HepG2 (cell line): Measurements from ENCODE around the gene EPO. TPM values are rescaled to one million over a fixed set of nuclear protein-coding genes. Genes with fewer than 3 reads are reported as not detected.

Source experiments
- ARNTL ChIP-seq: sonication (generic); formaldehyde crosslinking; IDR thresholded peaks from 2 replicates; pipeline ENCODE4 v1.4.0; 2020; ENCODE audit warnings: mild to moderate bottlenecking, missing genetic modification reagents
- GABPB1 ChIP-seq: IDR thresholded peaks from 2 replicates; pipeline ENCODE4 v1.6.1; 2016; ENCODE audit warnings: mild to moderate bottlenecking, missing genetic modification reagents, moderate library complexity, missing compliant biosample characterization
- GATAD1 ChIP-seq: IDR thresholded peaks from 2 replicates; pipeline ENCODE4 v1.6.1; 2016; ENCODE audit warnings: missing genetic modification reagents, missing compliant biosample characterization
- GATAD2A ChIP-seq: IDR thresholded peaks from 2 replicates; pipeline ENCODE4 v1.6.1; 2016
- GMEB1 ChIP-seq: sonication (generic); formaldehyde crosslinking; IDR thresholded peaks from 2 replicates; pipeline ENCODE4 v1.5.1; 2020; ENCODE audit warnings: missing genetic modification reagents, mild to moderate bottlenecking, borderline replicate concordance
- HDAC1 ChIP-seq: sonication (generic); formaldehyde crosslinking; IDR thresholded peaks from 2 replicates; pipeline ENCODE4 v1.5.1; 2020; ENCODE audit warnings: mild to moderate bottlenecking, missing genetic modification reagents
- IRF1 ChIP-seq: sonication (generic); formaldehyde crosslinking; IDR thresholded peaks from 2 replicates; pipeline ENCODE4 v1.4.0; 2020; ENCODE audit warnings: low read depth, mild to moderate bottlenecking, missing genetic modification reagents
- KLF9 ChIP-seq: IDR thresholded peaks from 2 replicates; pipeline ENCODE4 v1.6.1; 2016; ENCODE audit warnings: low read depth
- POGK ChIP-seq: sonication (generic); formaldehyde crosslinking; conservative IDR thresholded peaks from 2 replicates; pipeline ENCODE4 v1.8.0; 2022; ENCODE audit warnings: mild to moderate bottlenecking, moderate library complexity, missing genetic modification reagents
- RBM39 ChIP-seq: fragments of 200-400 bp; formaldehyde crosslinking; IDR thresholded peaks from one replicate; pipeline ENCODE4 v1.6.1; 2018; ENCODE audit warnings: antibody characterized with exemption, mild to moderate bottlenecking, low read depth, low read length; ENCODE audit not compliant: poor library complexity, severe bottlenecking
- SRSF1 ChIP-seq: fragments of 200-400 bp; formaldehyde crosslinking; optimal IDR thresholded peaks from 2 replicates; pipeline ENCODE3; 2017; ENCODE audit warnings: mild to moderate bottlenecking, low read depth, low read length, moderate library complexity
- TBX2 ChIP-seq: sonication (generic); formaldehyde crosslinking; IDR thresholded peaks from 2 replicates; pipeline ENCODE4 v1.5.0; 2020; ENCODE audit warnings: missing genetic modification reagents, mild to moderate bottlenecking, borderline replicate concordance
- TBX3 ChIP-seq: fragments of 450-650 bp; IDR thresholded peaks from 2 replicates; pipeline ENCODE4 v1.6.1; 2017; ENCODE audit warnings: antibody characterized with exemption, mild to moderate bottlenecking, inconsistent platforms, borderline replicate concordance
- THAP11 ChIP-seq: IDR thresholded peaks from 2 replicates; pipeline ENCODE4 v1.6.1; 2016; ENCODE audit warnings: missing biosample characterization, missing genetic modification reagents
- THAP8 ChIP-seq: sonication (generic); formaldehyde crosslinking; IDR thresholded peaks from 2 replicates; pipeline ENCODE4 v1.5.1; 2020; ENCODE audit warnings: missing genetic modification reagents, mild to moderate bottlenecking, borderline replicate concordance
- ZNF263 ChIP-seq: sonication (generic); formaldehyde crosslinking; IDR thresholded peaks from 2 replicates; pipeline ENCODE4 v1.4.0; 2020; ENCODE audit warnings: missing genetic modification reagents
- ZNF30 ChIP-seq: sonication (generic); formaldehyde crosslinking; IDR thresholded peaks from 2 replicates; pipeline ENCODE4 v1.5.0; 2020; ENCODE audit warnings: mild to moderate bottlenecking, missing genetic modification reagents
- ZNF331 ChIP-seq: sonication (generic); formaldehyde crosslinking; IDR thresholded peaks from 2 replicates; pipeline ENCODE4 v1.4.0; 2020; ENCODE audit warnings: missing genetic modification reagents
- ZSCAN31 ChIP-seq: sonication (generic); formaldehyde crosslinking; IDR thresholded peaks from 2 replicates; pipeline ENCODE4 v1.5.0; 2020; ENCODE audit warnings: low read depth, mild to moderate bottlenecking, missing genetic modification reagents
- polyA plus RNA-seq, 8 experiments: library from polyadenylated mRNA; depleted of rRNA in 3 of 8; stranded (reverse) in 7 of 8; unstranded in 1 of 8; fragments of >200 nt; fragmentation: Illumina TruSeq in 4 of 8; extraction: Trizol in 4 of 8; gene quantifications; 2 replicates each; pipeline versions ENCODE4 v1.2.1 to v1.2.3, GENCODE V29; 2011 to 2016; ENCODE audit warnings: low read depth in 4 of 8, missing spikeins in 1 of 8, mixed read lengths in 1 of 8; ENCODE audit not compliant: insufficient read depth in 1 of 8
- total RNA-seq, 5 experiments: library from RNA; depleted of rRNA; stranded (reverse); fragments of >200 nt; fragmentation: Illumina TruSeq; extraction: Trizol; gene quantifications; 2 replicates each; pipeline ENCODE4 v1.2.3, GENCODE V29; 2016; ENCODE audit warnings: low read depth in 1 of 5
- TF ChIP-seq, protein P1 (sequence below): sonication (generic); formaldehyde crosslinking; IDR thresholded peaks from 2 replicates; pipeline ENCODE4 v1.4.0; 2020; ENCODE audit warnings: missing genetic modification reagents
- TF ChIP-seq, protein P2 (sequence below): sonication (generic); formaldehyde crosslinking; IDR thresholded peaks from 2 replicates; pipeline ENCODE4 v1.5.0; 2020; ENCODE audit warnings: missing genetic modification reagents

EPO gene
- total and polyA plus RNA-seq, 2 of the 13 experiments (the other 11 are each of a cell fraction or from before 2014, with no cell fraction given) = 10.3 to 25.7 TPM

DNA sequence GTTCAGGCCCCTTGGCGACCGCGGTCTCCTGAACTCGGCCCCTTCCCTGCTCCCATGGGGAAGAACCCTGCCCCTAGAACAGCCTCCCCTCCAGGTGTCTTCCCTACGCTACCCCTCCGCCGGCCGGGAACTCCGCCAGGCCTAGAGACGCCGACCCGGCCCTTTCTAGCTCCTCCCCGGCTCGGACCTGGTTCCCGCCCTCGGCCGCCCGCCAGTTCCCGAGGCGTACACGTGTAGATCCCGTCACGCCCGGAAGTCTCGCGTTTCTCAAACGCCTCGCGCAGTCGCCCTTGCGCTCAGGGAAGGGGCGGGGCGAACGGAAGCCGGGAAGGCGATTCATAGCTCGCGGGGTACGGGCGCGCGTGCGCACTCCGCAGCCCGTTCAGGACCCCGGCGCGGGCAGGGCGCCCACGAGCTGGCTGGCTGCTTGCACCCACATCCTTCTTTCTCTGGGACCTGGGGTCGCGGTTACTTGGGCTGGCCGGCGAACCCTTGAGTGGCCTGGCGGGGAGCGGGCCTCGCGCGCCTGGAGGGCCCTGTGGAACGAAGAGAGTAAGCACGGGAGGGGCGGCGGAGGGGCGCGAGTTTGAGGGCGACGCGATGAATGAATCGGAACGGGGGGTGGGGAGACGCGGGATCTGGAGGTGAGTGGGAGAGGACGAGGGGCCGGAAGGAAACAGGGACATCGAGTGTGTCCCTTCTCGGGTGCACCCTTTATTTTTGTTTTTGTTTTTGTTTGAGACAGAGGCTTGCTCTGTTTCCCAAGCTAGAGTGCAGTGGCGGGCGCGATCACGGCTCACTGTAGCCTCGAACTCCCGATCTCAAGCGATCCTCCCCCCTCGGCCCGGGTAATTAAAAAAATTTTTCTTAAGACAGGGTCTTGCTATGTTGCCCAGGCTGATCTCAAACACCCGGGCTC lies 14.3 kb upstream of the EPO start, which contains the start of gene POP7 (continued):
- TF ChIP-seq POGK (CRISPR knock-in tag) (peak; percentile 51), ZSCAN31 (CRISPR knock-in tag) (peak; percentile 23; the same call in 1 of the 2 replicates), SRSF1 (peak; percentile 29), ZNF263 (CRISPR knock-in tag) (0 out of 2 replicates have a peak, but pooled peaks have one; percentile 0), GABPB1 (CRISPR knock-in tag) (peak; percentile 93), THAP8 (CRISPR knock-in tag) (no peak), ARNTL (CRISPR knock-in tag) (peak; percentile 94), ZNF331 (CRISPR knock-in tag) (peak; percentile 49), TBX3 (0 out of 2 replicates have a peak, but pooled peaks have one; percentile 45), RBM39 (peak; percentile 62), GMEB1 (CRISPR knock-in tag) (peak; percentile 87), TBX2 (CRISPR knock-in tag) (peak; percentile 87), IRF1 (CRISPR knock-in tag) (no peak), HDAC1 (CRISPR knock-in tag) (peak; percentile 92), ZNF30 (CRISPR knock-in tag) (no peak), THAP11 (CRISPR knock-in tag) (peak; percentile 93), GATAD1 (CRISPR knock-in tag) (peak; percentile 91), KLF9 (no peak), GATAD2A (peak; percentile 11; the same call in 1 of the 2 replicates)
- TF ChIP-seq, protein P1, sequence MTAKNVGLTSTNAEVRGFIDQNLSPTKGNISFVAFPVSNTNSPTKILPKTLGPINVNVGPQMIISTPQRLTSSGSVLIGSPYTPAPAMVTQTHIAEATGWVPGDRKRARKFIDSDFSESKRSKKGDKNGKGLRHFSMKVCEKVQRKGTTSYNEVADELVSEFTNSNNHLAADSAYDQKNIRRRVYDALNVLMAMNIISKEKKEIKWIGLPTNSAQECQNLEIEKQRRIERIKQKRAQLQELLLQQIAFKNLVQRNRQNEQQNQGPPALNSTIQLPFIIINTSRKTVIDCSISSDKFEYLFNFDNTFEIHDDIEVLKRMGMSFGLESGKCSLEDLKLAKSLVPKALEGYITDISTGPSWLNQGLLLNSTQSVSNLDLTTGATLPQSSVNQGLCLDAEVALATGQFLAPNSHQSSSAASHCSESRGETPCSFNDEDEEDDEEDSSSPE (CRISPR knock-in tag) = peak; percentile 97
- TF ChIP-seq, protein P2, sequence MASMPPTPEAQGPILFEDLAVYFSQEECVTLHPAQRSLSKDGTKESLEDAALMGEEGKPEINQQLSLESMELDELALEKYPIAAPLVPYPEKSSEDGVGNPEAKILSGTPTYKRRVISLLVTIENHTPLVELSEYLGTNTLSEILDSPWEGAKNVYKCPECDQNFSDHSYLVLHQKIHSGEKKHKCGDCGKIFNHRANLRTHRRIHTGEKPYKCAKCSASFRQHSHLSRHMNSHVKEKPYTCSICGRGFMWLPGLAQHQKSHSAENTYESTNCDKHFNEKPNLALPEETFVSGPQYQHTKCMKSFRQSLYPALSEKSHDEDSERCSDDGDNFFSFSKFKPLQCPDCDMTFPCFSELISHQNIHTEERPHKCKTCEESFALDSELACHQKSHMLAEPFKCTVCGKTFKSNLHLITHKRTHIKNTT = 0 out of 2 replicates have a peak, but pooled peaks have one; percentile 49
